ENCODE measurements around the gene VAPA. TPM values are rescaled to one million over a fixed set of nuclear protein-coding genes. Genes with fewer than 3 reads are reported as not detected.

The VAPA gene
- total and polyA plus RNA-seq, 10 of the 15 experiments (the other 5 are each of a cell fraction or from before 2014, with no cell fraction given) = 70.9 to 252 (median 166) TPM

GRCh38 chr18:9996094-9996493 lies 82.3 kb downstream of the VAPA start (continued):
- TF ChIP-seq E4F1 (IDR thresholded peaks at IDR 0.05; ENCODE audit: borderline replicate concordance, partially characterized antibody) (no peak), MTA2 (IDR thresholded peaks at IDR 0.05; ENCODE audit: low read depth) (no peak)

- H2AFZ ChIP-seq (ENCODE audit: control insufficient read depth, low read depth, low read length) = no peak overlapping the region
- H3K4me2 ChIP-seq (ENCODE audit: control insufficient read depth, insufficient read depth) = no peak overlapping the region
- ChIA-PET SMC1A (ENCODE audit: uncharacterized antibody, unreplicated experiment) (interaction anchor here (1.1 kb wide), 1 partner anchor 12 kb away, joined by 3 read pairs; no protein-coding TSS in a partner anchor), POLR2A (no interaction called here), CTCF (no interaction called here), RAD21 (ENCODE audit: unreplicated experiment) (no interaction called here)
- WGBS (ENCODE audit: insufficient coverage, insufficient replicate concordance, low lambda C conversion rate, missing lambda C conversion rate) = 0% methylated on average over 1 of the region's 1 CpG
- no peak overlapping the region for H3K4me3 ChIP-seq
- H3K79me2 ChIP-seq (ENCODE audit: control insufficient read depth, insufficient read depth, low read length) = no peaks in the 10 kb centered on the region
- no peak overlapping the region for H3K9ac ChIP-seq (ENCODE audit: control insufficient read depth, insufficient read depth, low read length)
- H3K9me3 ChIP-seq (replicated peaks; ENCODE audit: control insufficient read depth, insufficient read depth, low read length) = peaks cover 2% of the 10 kb centered on the region; the same call in 2 of the 3 replicates
- H4K20me1 ChIP-seq (ENCODE audit: control insufficient read depth, insufficient read depth) = no peaks in the 10 kb centered on the region
- 0 out of 4 replicates have a peak, but pooled peaks cover 0 to 2% of the 10 kb centered on the region in 2 experiments for H3K27me3 ChIP-seq (replicated peaks in 1 of 2; ENCODE audit: control insufficient read depth in 2 of 2, insufficient read depth in 2 of 2, low read length in 1 of 2)
- ATAC-seq = no peak
- DNase-seq (ENCODE audit: low read depth, low spot score) = no peak
- no peak overlapping the region for H3K27ac ChIP-seq (ENCODE audit: control insufficient read depth, insufficient read depth)
- intact Hi-C loops (cut with micrococcal nuclease; ENCODE audit: unreplicated experiment) = no loop called here
- no peaks in the 10 kb centered on the region for H3K36me3 ChIP-seq (ENCODE audit: control insufficient read depth in 2 of 2, insufficient read depth in 2 of 2, low read length in 1 of 2)
- in situ Hi-C loops (cut with MboI) = no loop called here
- FAIRE-seq = no peak
- BruUV-seq (replicated peaks) = no TSS peak
- no peaks in the 10 kb centered on the region for H3K4me1 ChIP-seq (ENCODE audit: control insufficient read depth, insufficient read depth, low read length)
- TF ChIP-seq MEF2B (IDR thresholded peaks at IDR 0.05; ENCODE audit: partially characterized antibody, poor library complexity, severe bottlenecking) = no peak
- no peak for TF ChIP-seq E2F4 (IDR thresholded peaks at IDR 0.05; ENCODE audit: low read depth, low read length)
- no peak for TF ChIP-seq ATF3 (IDR thresholded peaks at IDR 0.05; ENCODE audit: borderline replicate concordance, extremely low read depth, low read depth, low read length)
- no peak for TF ChIP-seq ZBTB4 (CRISPR knock-in tag; IDR thresholded peaks at IDR 0.05)
- no peak for TF ChIP-seq RBBP5 (conservative IDR thresholded peaks at IDR 0.05)
- TF ChIP-seq NFIC (IDR thresholded peaks at IDR 0.05; ENCODE audit: low read depth, low read length) = no peak
- no peak for TF ChIP-seq NBN (IDR thresholded peaks at IDR 0.05)
- no peak for TF ChIP-seq E2F8 (IDR thresholded peaks at IDR 0.05; ENCODE audit: low read depth, partially characterized antibody)
- no peak for TF ChIP-seq EED (IDR thresholded peaks at IDR 0.05; ENCODE audit: low read depth)
- TF ChIP-seq ESRRA (IDR thresholded peaks at IDR 0.05; ENCODE audit: low read length) = no peak
- no peak for TF ChIP-seq NR2C1 (IDR thresholded peaks at IDR 0.05)
Measured at GRCh38 chr18:9997711-9998110, 83.9 kb downstream of the VAPA start.

All from GM12878 (cell line).